Adrenal gland (tissue), 12 donors: ENCODE data around the gene UVRAG. TPM values are rescaled to one million over a fixed set of nuclear protein-coding genes. Genes with fewer than 3 reads are reported as not detected.

ENCODE experiments used
- DNase-seq, 7 donors: peaks; one replicate each; pipeline ENCODE4 v3.0.0-alpha.2; 2019 to 2020
- H3K27ac ChIP-seq, 5 donors: fragments of 200-600 bp; sonication (generic) in 4 of 5; 1 replicate in 3 of 5; 2 replicates in 2 of 5; pipeline versions ENCODE4 v1.5.1 to v1.8.0; 2016 to 2020; ENCODE audit warnings: mild to moderate bottlenecking in 1 of 5
- H3K27me3 ChIP-seq: fragments of 200-600 bp; 2 replicates; pipeline ENCODE4 v1.8.0; 2021
- H3K36me3 ChIP-seq, 2 donors: fragments of 200-600 bp; replicated peaks in 1 of 2; 1 replicate in 1 of 2; 2 replicates in 1 of 2; pipeline versions ENCODE4 v1.5.1 to v1.8.0; 2018 to 2022
- H3K4me1 ChIP-seq, 2 donors: fragments of 200-600 bp; replicated peaks in 1 of 2; 1 replicate in 1 of 2; 2 replicates in 1 of 2; pipeline versions ENCODE4 v1.5.1 to v1.8.0; 2018 to 2021
- H3K4me3 ChIP-seq, 4 donors: fragments of 200-600 bp; sonication (generic) in 3 of 4; one replicate each; pipeline ENCODE4 v1.5.1; 2016 to 2018
- H3K9me3 ChIP-seq, 3 donors: fragments of 200-600 bp; sonication (generic) in 1 of 3; replicated peaks in 1 of 3; 1 replicate in 2 of 3; 2 replicates in 1 of 3; pipeline versions ENCODE4 v1.5.1 to v1.8.0; 2016 to 2021
- POLR2A ChIP-seq, 2 donors: fragments of 450-650 bp; IDR thresholded peaks; one replicate each; pipeline ENCODE4 v1.6.1; 2017; ENCODE audit warnings: antibody characterized with exemption in 2 of 2, mild to moderate bottlenecking in 2 of 2, moderate library complexity in 1 of 2
- WGBS, 4 donors: extraction: QIAGEN DNeasy Blood & Tissue Kit in 2 of 4; methylation state at CpG; one replicate each; pipeline versions ENCODE4 v1.1.5 to v1.1.7; 2013 to 2017; 5-methylcytosine and 5-hydroxymethylcytosine counted together
- intact Hi-C, 2 donors: fragments of 100-400 bp; cut with DNase I; formaldehyde crosslinking; loops; one replicate each; pipeline versions ENCODE4 v1.14.1 to v1.15.0; 2022 to 2023
- polyA plus RNA-seq, 3 donors: library from polyadenylated mRNA; stranded (reverse); fragments of 200-250 nt in 2 of 3; fragments of 350-450 nt in 1 of 3; fragmentation: Illumina TruSeq in 1 of 3; extraction: RNeasy Lipid Tissue Mini Kit (QIAGEN cat#74804) in 1 of 3; gene quantifications; one replicate each; pipeline ENCODE4 v1.2.3, GENCODE V29; 2013 to 2014
- total RNA-seq, 9 donors: library from RNA; depleted of rRNA in 4 of 9; stranded (reverse); fragments of >200 nt in 4 of 9; fragments of 120-200 nt in 1 of 9; fragmentation: NEBNext Ultra II Directional in 1 of 9; extraction: Animal tissue kit (Norgen Biotek cat#: 25700) in 1 of 9; gene quantifications; one replicate each; pipeline versions ENCODE4 v1.1.0 to v1.2.4, GENCODE V29; 2013 to 2023
- TF ChIP-seq, protein P1 (sequence below), 6 experiments: fragments of 450-650 bp in 4 of 6; fragments of 200-600 bp in 2 of 6; sonication (generic) in 1 of 6; IDR thresholded peaks; 1 replicate in 5 of 6; 2 replicates in 1 of 6; pipeline versions ENCODE4 v1.5.1 to v1.8.0; 2016 to 2021; ENCODE audit warnings: antibody characterized with exemption in 6 of 6, mild to moderate bottlenecking in 2 of 6, moderate library complexity in 1 of 6
- donor health status: healthy with polysubstance abuse.
- donor health status: Bipolar disorder and iron deficiency.
- donor health status: DM: yes; HTN: yes; CAD: no.
- donor health status: DM: no; HTN: no; CAD: no.
- donor health status: DM: no; HTN: no; CAD: no.
- donor health status: DM: yes; HTN: yes; CAD: no.

UVRAG gene
- total and polyA plus RNA-seq, 12 donors, result 10.9 to 61.4 (median 28.5) TPM

DNA sequence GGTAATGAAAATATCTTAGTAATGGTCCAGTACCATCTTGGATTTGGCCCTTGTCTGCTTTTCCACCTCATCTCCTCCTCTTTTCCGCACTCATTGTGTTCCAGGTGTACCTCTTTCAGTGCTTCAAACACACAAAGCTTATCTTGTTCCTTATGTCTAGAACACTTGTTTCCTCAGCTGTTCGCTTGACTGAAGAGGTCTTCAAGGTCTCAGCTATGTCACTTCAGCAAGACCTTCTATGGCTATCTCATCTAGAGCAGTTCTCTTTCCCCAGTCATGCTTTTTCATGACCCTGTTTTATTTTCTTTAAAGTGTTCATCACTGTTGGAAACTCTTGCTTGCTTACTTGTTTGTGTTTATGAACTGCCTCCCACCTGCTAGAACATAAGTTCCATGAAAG, 47.4 kb downstream of the UVRAG start:
- 93 to 100% (median 96%) methylated on average over 2 of the region's 2 CpGs for WGBS, 4 donors

DNA sequence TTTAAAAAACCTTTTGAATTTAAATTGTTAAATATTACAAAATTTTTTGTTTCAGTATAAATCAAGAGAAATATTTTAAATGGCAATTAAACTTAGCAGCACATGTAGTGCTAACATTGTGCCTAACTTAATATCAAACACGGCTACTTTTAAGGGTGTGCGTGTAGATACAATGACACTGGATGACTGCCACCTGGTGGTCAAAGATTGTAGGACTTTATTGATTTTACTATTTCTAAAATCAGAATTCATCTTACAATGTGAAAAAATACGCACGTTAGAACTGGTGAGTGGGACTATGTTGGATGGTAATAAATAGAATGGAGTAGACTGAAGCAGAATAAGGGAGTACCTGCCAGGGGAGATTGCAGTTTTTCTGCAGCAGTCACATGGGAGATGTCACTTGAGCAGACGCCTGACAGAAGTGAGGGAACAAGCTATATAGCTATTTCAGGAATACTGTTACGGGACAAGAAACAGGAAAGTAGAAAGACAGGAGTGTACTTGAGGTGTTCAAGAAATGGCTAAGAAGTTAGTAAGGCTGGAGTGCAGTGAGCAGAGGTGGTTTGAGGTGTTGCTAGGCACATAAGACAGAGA, 52.9 kb downstream of the UVRAG start:
- H3K36me3 ChIP-seq, result no peaks in the 10 kb centered on the region
- H3K4me1 ChIP-seq, result peaks cover 7 to 22% of the 10 kb centered on the region in 2 donors
- no peaks in the 10 kb centered on the region for H3K9me3 ChIP-seq
- no peaks in the 10 kb centered on the region for H3K27me3 ChIP-seq
- H3K27ac ChIP-seq, result no peak overlapping the region
- peak in 5 of 7 donors; percentile 42 to 67 (median 64) for DNase-seq
- no peak overlapping the region for H3K4me3 ChIP-seq
- TF ChIP-seq, protein P1, sequence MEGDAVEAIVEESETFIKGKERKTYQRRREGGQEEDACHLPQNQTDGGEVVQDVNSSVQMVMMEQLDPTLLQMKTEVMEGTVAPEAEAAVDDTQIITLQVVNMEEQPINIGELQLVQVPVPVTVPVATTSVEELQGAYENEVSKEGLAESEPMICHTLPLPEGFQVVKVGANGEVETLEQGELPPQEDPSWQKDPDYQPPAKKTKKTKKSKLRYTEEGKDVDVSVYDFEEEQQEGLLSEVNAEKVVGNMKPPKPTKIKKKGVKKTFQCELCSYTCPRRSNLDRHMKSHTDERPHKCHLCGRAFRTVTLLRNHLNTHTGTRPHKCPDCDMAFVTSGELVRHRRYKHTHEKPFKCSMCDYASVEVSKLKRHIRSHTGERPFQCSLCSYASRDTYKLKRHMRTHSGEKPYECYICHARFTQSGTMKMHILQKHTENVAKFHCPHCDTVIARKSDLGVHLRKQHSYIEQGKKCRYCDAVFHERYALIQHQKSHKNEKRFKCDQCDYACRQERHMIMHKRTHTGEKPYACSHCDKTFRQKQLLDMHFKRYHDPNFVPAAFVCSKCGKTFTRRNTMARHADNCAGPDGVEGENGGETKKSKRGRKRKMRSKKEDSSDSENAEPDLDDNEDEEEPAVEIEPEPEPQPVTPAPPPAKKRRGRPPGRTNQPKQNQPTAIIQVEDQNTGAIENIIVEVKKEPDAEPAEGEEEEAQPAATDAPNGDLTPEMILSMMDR (IDR thresholded peaks at IDR 0.05), result peak; percentile 81 to 90 (median 83)
- no peak for TF ChIP-seq POLR2A (IDR thresholded peaks at IDR 0.05)
- intact Hi-C loops, result loop anchor here (2.0 to 10.0 kb wide), 4 partner anchors 53 to 146 kb away; partner anchors contain the start of gene UVRAG (in 1 of the 2)
- 27 to 33% (median 32%) methylated on average over 6 of the region's 6 CpGs for WGBS, 4 donors

More for the DNA sequence above, 47.4 kb downstream of the UVRAG start:
- H3K36me3 ChIP-seq, result no peaks in the 10 kb centered on the region
- DNase-seq, result no peak
- H3K27ac ChIP-seq, result no peak overlapping the region
- intact Hi-C loops, result loop anchor here in 1 of 2 donors (10.0 kb wide), 1 partner anchor 138 kb away; no protein-coding TSS in a partner anchor
- TF ChIP-seq POLR2A (IDR thresholded peaks at IDR 0.05), result no peak
- H3K4me3 ChIP-seq, result no peak overlapping the region
- peaks cover 4 to 10% of the 10 kb centered on the region in 2 donors for H3K4me1 ChIP-seq
- H3K9me3 ChIP-seq, result no peaks in the 10 kb centered on the region
- H3K27me3 ChIP-seq, result no peaks in the 10 kb centered on the region

DNA sequence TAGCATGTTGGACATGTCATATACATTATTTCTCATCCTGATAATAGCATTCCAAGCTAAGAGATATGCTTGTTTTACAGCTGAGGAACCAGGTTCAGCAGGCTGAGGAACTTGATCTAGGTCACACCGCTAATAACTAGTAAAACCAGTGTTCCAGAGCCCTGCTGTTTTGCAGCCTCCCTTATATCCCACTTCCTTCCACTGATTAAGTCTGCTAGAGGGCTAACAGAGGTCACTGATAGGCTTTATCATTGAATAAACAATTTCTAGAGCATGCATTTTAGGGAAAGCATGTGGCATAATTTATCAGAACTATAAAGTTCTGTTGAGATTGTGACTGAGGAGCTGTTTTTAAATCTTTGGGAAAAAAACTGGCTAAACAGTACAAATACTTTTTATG, 54.0 kb downstream of the UVRAG start:
- TF ChIP-seq, protein P1 (IDR thresholded peaks at IDR 0.05), result no peak
- no peak for TF ChIP-seq POLR2A (IDR thresholded peaks at IDR 0.05)
- no peak for DNase-seq
- H3K27me3 ChIP-seq, result no peaks in the 10 kb centered on the region
- WGBS, 4 donors, result 50 to 60% (median 58%) methylated on average over 1 of the region's 1 CpG
- H3K36me3 ChIP-seq, result no peaks in the 10 kb centered on the region
- H3K4me3 ChIP-seq, result no peak overlapping the region
- intact Hi-C loops, result loop anchor here (5.0 to 10.0 kb wide), 3 partner anchors 67 to 147 kb away; no protein-coding TSS in a partner anchor
- no peak overlapping the region for H3K27ac ChIP-seq
- H3K4me1 ChIP-seq, result peaks cover 7 to 22% of the 10 kb centered on the region in 2 donors
- no peaks in the 10 kb centered on the region for H3K9me3 ChIP-seq

DNA sequence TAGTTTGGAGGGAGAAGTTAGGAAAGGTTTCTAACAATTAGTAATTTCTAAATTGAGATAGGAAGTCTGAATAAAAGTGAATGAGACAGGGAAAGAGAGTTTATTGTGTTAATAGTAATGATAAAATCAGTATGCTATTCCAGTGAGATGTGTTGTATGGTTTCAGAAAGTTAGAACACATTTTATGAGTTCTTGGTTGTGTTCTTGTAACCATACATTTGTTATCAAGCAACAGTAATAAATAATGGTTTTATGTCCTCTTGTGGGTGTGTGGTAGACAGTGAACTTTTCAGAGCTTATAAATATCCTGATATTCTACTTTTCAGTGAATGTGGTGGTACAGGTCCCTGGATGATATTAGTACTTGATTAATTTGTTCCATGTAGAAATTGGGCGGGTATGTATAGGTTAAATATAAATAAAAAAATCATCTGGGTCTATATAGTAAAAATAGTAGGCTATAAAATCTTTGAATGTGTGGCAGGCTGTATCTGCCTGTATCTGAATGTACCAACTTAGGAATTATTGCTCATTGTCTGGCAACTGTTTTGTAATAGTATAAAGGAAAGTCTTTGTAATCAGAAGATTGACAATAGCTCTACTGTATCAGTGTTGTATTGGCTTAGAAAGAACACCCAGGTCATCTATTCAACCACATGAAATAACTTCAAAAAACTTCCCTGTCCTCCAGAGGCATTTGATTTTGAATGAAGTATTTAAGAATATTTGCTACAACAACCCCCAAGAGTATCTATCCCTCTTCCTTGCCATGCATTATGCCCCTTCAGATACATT, 54.8 kb downstream of the UVRAG start:
- Histone ChIP-seq H3K27ac (no peak overlapping the region), H3K4me1 (peaks cover 7 to 22% of the 10 kb centered on the region in 2 donors), H3K36me3 (no peaks in the 10 kb centered on the region), H3K27me3 (no peaks in the 10 kb centered on the region), H3K4me3 (no peak overlapping the region), H3K9me3 (no peaks in the 10 kb centered on the region)
- WGBS, 4 donors, result 94 to 97% (median 95%) methylated on average over 1 of the region's 1 CpG
- TF ChIP-seq POLR2A (IDR thresholded peaks at IDR 0.05), result no peak
- TF ChIP-seq, protein P1 (IDR thresholded peaks at IDR 0.05), result no peak
- intact Hi-C loops, result loop anchor here (5.0 to 10.0 kb wide), 3 partner anchors 68 to 148 kb away; no protein-coding TSS in a partner anchor
- no peak for DNase-seq
